Measurements from ENCODE around the gene MYO5B. TPM values are rescaled to one million over a fixed set of nuclear protein-coding genes. Genes with fewer than 3 reads are reported as not detected.

The MYO5B gene
- total and polyA plus RNA-seq, 4 donors = 5.4 to 23.4 (median 11.4) TPM

DNA sequence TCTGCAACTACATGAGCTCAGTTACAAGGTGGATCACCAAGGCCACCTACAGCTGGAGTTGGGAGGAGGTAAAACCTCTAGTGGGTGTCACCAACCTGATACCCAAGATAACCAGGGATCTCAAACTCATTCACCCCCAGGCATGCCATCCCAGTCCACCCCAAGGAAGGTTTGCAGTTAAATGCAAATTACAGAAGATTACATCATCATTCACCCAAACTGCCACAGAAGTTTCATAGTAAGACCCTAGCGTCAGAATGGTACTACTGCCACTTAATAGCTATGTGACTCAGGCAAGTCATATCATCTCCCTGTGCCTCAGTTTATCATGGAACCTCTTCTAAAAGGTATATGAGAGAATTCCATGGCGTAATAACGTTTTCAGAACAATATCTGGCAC, 111.2 kb downstream of the MYO5B start:
- H3K9ac ChIP-seq (ENCODE audit: low read depth in 1 of 2, low read length in 2 of 2) = no peak overlapping the region
- TF ChIP-seq SP1 (IDR thresholded peaks at IDR 0.05) = no peak
- no peak for TF ChIP-seq EGR1 (IDR thresholded peaks at IDR 0.05; ENCODE audit: low read depth in 2 of 2)
- no peak for TF ChIP-seq HNF4G (IDR thresholded peaks at IDR 0.05)
- no peak for TF ChIP-seq RAD21 (IDR thresholded peaks at IDR 0.05)
- TF ChIP-seq, protein P1, sequence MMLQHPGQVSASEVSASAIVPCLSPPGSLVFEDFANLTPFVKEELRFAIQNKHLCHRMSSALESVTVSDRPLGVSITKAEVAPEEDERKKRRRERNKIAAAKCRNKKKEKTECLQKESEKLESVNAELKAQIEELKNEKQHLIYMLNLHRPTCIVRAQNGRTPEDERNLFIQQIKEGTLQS (IDR thresholded peaks at IDR 0.05) = no peak
- no peak for TF ChIP-seq GABPA (IDR thresholded peaks at IDR 0.05 in 1 of 2, conservative IDR thresholded peaks at IDR 0.05 in 1 of 2)
- no peak for TF ChIP-seq HNF4A (conservative IDR thresholded peaks at IDR 0.05)
- no peak for TF ChIP-seq TAF1 (conservative IDR thresholded peaks at IDR 0.05)
- TF ChIP-seq FOXA2 (IDR thresholded peaks at IDR 0.05) = no peak
- no peak for TF ChIP-seq FOXA1 (IDR thresholded peaks at IDR 0.05)
- TF ChIP-seq, protein P2, sequence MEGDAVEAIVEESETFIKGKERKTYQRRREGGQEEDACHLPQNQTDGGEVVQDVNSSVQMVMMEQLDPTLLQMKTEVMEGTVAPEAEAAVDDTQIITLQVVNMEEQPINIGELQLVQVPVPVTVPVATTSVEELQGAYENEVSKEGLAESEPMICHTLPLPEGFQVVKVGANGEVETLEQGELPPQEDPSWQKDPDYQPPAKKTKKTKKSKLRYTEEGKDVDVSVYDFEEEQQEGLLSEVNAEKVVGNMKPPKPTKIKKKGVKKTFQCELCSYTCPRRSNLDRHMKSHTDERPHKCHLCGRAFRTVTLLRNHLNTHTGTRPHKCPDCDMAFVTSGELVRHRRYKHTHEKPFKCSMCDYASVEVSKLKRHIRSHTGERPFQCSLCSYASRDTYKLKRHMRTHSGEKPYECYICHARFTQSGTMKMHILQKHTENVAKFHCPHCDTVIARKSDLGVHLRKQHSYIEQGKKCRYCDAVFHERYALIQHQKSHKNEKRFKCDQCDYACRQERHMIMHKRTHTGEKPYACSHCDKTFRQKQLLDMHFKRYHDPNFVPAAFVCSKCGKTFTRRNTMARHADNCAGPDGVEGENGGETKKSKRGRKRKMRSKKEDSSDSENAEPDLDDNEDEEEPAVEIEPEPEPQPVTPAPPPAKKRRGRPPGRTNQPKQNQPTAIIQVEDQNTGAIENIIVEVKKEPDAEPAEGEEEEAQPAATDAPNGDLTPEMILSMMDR (IDR thresholded peaks at IDR 0.05; ENCODE audit: low read depth, low read length, missing input control) = no peak
- TF ChIP-seq, protein P3, sequence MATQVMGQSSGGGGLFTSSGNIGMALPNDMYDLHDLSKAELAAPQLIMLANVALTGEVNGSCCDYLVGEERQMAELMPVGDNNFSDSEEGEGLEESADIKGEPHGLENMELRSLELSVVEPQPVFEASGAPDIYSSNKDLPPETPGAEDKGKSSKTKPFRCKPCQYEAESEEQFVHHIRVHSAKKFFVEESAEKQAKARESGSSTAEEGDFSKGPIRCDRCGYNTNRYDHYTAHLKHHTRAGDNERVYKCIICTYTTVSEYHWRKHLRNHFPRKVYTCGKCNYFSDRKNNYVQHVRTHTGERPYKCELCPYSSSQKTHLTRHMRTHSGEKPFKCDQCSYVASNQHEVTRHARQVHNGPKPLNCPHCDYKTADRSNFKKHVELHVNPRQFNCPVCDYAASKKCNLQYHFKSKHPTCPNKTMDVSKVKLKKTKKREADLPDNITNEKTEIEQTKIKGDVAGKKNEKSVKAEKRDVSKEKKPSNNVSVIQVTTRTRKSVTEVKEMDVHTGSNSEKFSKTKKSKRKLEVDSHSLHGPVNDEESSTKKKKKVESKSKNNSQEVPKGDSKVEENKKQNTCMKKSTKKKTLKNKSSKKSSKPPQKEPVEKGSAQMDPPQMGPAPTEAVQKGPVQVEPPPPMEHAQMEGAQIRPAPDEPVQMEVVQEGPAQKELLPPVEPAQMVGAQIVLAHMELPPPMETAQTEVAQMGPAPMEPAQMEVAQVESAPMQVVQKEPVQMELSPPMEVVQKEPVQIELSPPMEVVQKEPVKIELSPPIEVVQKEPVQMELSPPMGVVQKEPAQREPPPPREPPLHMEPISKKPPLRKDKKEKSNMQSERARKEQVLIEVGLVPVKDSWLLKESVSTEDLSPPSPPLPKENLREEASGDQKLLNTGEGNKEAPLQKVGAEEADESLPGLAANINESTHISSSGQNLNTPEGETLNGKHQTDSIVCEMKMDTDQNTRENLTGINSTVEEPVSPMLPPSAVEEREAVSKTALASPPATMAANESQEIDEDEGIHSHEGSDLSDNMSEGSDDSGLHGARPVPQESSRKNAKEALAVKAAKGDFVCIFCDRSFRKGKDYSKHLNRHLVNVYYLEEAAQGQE (IDR thresholded peaks at IDR 0.05) = no peak
- no peak for TF ChIP-seq RXRA (IDR thresholded peaks at IDR 0.05)
- TF ChIP-seq JUND (IDR thresholded peaks at IDR 0.05) = no peak
- WGBS = 92% methylated on average over 3 of the region's 3 CpGs

DNA sequence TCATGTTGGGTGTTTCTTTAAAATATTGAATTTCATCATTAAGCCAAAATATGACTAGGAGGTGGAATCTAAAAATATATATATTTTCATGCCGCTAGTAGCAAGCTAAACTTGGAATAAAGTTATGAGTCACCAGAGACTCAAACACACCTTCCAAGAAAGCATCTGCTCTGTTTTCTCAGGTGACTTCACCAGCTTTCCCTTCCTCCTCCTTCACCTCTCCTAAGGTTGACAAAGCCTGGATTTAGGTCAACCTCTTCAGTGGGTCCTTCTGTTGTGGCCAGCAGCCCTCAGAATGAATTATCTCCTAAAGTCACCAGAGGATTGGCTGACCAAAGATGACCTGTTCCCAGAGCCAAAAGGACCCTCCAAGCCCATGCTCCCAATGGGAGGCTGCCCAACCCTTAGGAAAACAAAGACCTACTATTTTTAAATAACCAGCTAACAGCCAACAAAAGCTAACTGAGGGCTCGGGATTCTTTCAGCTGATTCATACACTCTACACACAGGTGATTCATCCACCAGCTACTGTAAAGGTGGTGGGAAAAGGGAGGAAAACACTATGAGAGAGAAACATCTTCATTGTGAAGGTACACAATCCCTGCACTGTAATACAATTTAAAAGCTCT, 113.9 kb downstream of the MYO5B start:
- no peak overlapping the region for H3K4me3 ChIP-seq (ENCODE audit: low read depth in 1 of 3, low read length in 3 of 3)
- no peak for DNase-seq (ENCODE audit: low spot score)
- H3K9me3 ChIP-seq (ENCODE audit: control insufficient read depth in 4 of 4, low read length in 3 of 4) = no peaks in the 10 kb centered on the region
- H3K27ac ChIP-seq (ENCODE audit: low read depth in 1 of 2, low read length in 2 of 2) = no peak overlapping the region
- H3K36me3 ChIP-seq (ENCODE audit: control insufficient read depth in 4 of 4, insufficient read depth in 3 of 4, low read depth in 1 of 4, low read length in 3 of 4) = no peaks in the 10 kb centered on the region
- H3K4me1 ChIP-seq (ENCODE audit: control insufficient read depth in 4 of 4, insufficient read depth in 4 of 4, low read length in 3 of 4) = peaks cover 3 to 13% (median 8%) of the 10 kb centered on the region in 4 donors
- H3K9ac ChIP-seq (ENCODE audit: low read depth in 1 of 2, low read length in 2 of 2) = no peak overlapping the region
- TF ChIP-seq SP1 (IDR thresholded peaks at IDR 0.05) (no peak), NR2F2 (IDR thresholded peaks at IDR 0.05) (no peak), RAD21 (IDR thresholded peaks at IDR 0.05) (no peak)
- TF ChIP-seq, protein P3 (IDR thresholded peaks at IDR 0.05) = no peak
- TF ChIP-seq, protein P4, sequence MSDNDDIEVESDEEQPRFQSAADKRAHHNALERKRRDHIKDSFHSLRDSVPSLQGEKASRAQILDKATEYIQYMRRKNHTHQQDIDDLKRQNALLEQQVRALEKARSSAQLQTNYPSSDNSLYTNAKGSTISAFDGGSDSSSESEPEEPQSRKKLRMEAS (IDR thresholded peaks at IDR 0.05) = no peak
- H3K27me3 ChIP-seq (ENCODE audit: control insufficient read depth in 4 of 4, insufficient read depth in 4 of 4, low read length in 3 of 4) = no peaks in the 10 kb centered on the region
- 78% methylated on average over 2 of the region's 2 CpGs for WGBS

More for the DNA sequence above, 111.2 kb downstream of the MYO5B start:
- Histone ChIP-seq H3K9me3 (ENCODE audit: control insufficient read depth in 4 of 4, low read length in 3 of 4) (no peaks in the 10 kb centered on the region), H3K27me3 (ENCODE audit: control insufficient read depth in 4 of 4, insufficient read depth in 4 of 4, low read length in 3 of 4) (no peaks in the 10 kb centered on the region), H3K27ac (ENCODE audit: low read depth in 1 of 2, low read length in 2 of 2) (no peak overlapping the region), H3K36me3 (ENCODE audit: control insufficient read depth in 4 of 4, insufficient read depth in 3 of 4, low read depth in 1 of 4, low read length in 3 of 4) (no peaks in the 10 kb centered on the region), H3K4me3 (ENCODE audit: low read depth in 1 of 3, low read length in 3 of 3) (no peak overlapping the region), H3K4me1 (ENCODE audit: control insufficient read depth in 4 of 4, insufficient read depth in 4 of 4, low read length in 3 of 4) (peaks cover 3 to 13% (median 8%) of the 10 kb centered on the region in 4 donors)
- DNase-seq (ENCODE audit: low spot score) = no peak

All from liver (tissue), 9 donors.